ENCODE results near the gene CD99L2.

Gene CD99L2

DNA sequence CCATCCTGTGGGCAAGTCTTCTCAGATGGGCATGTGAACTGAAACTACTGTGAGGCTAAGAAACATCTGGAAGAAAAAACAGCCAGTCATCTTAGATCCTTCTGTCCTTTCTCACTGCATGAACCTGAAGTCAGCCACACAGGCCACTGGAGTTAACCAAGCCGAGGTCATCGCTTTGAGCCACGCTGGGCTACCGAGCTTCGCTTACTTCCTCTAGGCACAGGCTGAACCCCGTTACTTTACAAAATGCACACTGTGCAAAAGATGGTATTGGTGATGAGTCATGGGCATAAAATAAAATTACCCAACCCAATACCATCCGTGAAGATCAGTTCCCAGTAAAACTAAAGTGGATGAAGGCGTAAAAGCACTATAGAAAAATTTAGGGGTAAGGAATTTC, 119.1 kb downstream of the CD99L2 start:
- no peak for DNase-seq

DNA sequence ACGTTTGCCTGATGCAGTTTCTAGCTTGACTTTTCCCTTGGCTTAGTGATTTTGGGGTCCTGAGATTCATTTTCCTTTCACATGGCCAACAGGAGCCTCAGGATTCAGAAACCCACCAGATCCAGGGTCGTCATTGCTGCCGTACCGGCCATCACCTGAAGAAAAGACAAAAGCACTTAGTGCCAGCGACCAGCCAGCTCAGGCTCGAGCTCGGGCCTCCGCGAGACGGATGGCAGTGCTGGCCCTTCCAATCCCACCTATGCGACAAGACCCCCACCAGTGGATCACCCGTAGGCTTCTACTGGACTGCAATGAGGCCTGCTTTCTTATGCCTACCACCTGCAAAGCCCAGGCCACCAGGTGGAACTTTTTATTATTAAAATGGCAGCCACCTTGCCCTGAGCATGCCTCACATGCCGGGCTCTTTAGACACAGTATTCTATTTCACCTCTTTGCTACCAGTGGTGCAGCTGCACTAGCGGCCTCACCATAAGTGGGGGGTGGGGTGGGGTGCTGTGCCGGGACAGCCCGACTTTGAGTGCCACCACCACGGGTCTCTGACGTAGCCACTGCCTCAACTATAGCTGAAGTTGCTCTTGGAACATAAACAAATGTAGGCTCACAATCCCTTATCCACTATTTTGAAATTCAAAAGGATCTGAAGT, 121.0 kb downstream of the CD99L2 start:
- no peak for DNase-seq

DNA sequence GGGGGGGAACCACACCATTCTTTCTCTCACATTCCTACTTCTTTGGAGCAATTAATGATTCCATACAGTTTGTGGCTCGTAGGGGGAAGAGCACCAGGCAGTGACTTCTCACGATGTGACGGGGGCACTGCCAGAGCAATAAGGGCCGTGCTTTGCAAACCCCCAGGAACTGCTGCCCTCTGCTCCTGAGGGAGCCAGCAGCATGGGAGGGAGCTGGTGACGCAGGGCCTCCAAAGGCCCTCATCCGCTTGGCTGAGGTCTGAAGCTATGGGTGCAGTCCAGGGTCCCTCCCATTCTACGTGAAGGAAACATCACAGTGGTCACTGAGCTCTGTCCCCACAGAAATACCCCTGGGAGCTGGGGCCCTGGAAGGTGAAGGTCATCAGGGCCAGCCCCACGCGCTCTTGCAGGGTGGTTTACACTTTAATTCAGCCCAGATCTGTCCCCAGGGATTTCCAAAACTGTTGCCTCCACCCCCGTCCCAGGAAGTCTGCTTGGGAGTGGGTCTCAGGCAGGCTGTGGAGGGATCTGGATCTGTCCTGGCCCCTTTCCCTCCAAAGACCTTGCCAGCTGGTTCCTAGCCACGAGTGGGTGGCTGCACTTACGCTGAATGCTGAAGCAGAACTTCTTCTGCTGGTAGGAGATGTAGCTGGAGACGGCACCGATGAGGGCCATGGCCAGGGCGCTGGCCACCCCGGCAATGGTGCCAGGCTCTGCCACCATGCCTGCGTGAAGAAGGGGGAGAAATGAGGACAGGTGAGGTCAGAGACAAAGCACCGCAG, 122.7 kb downstream of the CD99L2 start:
- DNase-seq = no peak

DNA sequence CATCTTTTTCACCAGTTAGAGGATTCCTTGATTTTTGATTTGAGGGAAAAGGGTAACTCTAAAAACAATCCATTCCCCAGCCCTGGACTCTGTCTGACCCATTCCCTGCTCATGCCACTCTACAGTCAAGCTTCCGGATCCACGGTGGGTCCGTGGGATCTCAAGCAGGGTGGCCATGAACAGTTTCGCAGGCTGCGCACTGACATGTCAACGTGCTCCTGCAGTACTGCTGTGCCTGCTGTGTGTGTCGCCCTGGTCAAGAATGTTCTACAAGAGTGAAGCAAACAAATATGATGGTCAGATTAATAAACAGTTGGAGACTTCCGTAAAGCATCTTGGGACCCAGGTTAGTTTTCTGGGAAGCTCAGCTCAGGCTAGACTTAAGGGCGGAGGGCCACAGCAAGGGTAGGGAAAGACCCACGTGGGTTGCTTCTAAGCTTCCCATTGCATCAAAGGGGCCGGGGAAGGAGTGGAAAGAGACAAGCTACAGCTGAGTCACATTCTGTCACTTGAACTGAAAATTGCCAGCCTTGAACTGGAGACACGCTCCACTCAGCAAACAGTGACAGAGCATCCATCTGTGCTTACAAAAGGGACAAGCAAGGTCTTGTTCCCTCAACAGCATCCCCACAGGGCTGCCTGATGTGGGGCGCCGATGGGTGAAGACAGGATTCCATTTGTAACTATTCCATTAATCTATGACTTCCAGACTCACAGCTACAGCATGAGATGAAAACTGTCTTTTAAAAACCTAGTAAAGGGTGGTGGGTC, 123.5 kb downstream of the CD99L2 start:
- no peak for DNase-seq

DNA sequence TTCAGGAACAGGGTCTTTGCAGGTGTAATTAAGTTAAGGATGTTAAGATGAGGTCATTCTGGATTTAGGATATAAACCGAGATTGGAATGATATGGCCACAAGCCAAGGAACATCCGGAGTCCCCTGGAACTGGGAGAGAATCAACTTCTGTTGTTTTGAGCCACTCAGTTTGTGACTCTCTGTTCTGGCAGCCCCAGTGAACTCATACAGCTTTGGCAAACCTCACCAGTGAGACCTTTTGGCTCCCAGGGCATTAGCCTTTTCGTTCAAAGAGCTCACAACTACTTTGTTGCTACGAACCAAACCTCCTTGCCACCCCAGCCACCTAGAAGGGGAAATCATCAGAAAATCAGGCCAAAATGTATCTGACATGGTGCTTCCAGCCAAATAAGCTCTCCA, 124.8 kb downstream of the CD99L2 start:
- no peak for DNase-seq

DNA sequence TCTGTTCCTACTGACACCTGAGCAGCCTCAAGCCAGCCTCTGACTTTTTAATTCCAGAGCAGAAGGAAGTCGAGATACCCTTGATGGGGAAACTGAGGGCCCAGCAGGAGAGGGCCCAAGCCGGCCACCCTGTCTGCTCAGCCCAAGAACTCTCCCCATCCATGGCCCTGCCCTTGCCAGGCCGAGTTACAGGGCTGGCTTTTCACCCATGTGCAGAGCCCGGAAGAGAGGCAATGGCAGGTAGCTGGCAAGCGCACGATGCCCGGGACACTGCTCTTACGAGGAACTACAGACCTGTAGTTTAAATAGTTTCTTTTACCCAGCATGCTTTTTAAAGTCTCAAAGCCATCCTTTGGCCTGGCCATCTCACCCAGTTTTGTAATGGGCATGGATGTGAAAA, 125.4 kb downstream of the CD99L2 start:
- no peak for DNase-seq

DNA sequence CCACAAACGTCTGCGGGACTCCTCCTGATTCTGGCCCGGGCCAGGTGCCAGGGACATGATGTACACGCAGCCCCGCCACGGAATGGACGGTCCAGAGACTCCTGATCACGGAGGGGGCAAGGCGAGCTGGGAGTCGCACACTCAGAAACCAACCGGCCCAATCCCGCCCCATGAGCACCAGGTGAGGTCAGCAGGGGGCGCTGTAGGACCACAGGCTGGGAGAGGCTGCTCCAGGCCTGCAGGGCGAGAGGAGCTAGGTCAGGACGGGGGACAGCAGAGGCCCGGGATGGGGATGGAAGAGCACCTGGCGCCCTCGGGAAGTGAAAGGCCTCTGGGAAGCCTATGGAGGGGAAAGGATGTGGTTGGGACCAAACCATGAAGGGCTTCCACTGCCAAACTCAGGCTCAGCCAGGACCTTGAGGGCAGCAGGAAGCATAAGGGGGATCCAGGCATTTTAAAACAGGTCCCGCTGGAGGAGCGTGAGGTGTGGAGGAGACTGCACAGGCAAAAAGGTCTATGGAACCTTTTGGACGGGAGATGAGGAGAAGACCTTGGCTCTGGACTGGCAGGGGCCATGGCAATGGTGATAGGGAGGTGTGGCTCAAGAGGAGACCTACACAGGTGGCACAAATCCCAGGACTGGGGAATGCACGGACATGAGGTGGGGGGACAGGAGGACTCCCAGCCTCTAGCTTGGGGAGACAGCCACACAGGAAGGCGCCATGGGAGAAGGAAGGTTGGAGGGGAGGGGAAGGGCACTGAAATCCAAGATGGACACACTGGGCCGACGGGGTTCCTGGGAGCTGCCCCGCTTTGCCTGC, 126.1 kb downstream of the CD99L2 start:
- DNase-seq = peak; percentile 77

DNA sequence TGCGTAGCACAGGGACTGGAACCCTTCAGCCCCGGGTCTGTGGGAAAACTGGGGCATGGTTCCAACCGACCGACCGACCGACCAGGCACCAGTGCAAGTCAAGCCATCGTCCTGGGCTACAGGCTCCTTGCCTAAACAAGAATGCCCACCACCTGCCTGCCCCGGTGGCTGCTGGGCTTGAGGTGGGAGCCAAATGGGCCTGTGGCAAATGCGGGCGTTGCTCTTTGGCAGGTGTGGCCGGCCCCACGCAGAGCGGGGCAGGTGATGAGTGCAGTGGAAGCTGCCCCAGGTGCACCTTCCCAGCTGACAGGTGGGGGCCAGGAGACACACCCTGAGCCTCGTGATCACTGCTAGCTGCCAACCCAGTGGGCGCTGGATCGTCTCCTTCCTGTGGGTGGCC, 127.4 kb downstream of the CD99L2 start:
- DNase-seq = no peak

DNA sequence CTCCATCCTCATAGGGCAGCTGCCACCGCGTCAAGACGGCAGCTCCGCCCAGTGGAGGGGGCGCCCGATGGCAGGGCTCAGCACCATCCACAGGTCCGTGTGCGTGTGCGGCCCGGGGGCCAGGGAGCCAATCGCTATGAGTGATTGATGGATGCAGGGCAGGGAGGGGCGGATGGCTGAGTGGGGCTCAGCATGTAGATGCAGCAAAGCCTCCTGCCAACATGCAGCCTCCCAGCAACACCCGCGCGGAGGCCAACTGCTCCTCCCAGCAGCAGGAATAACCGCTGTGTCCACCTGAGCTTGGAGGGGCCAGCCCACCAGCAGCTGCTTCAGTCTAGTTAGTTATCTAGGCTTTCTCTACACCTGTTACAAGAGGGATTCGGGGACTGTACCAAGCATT, 127.8 kb downstream of the CD99L2 start:
- DNase-seq = no peak

DNA sequence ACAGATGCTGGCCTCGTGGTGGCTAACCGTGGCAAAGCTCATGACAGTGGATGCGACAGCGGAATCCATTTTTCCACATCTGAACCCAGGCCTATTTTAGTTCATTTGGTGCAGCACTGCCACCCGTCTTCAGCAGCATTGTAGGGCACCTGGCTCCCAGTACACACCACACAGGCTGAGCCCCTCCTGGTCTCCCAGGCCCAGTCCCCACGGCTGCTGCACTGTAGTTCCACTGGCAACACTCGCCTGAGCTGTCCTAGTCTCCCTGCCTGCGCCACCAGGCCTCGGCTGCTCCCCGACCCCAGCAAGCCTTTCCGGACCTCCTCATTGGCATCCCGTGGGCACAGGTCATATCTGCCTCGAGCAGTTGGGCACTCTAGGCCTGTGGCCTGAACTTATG, 129.1 kb downstream of the CD99L2 start:
- DNase-seq = no peak

DNA sequence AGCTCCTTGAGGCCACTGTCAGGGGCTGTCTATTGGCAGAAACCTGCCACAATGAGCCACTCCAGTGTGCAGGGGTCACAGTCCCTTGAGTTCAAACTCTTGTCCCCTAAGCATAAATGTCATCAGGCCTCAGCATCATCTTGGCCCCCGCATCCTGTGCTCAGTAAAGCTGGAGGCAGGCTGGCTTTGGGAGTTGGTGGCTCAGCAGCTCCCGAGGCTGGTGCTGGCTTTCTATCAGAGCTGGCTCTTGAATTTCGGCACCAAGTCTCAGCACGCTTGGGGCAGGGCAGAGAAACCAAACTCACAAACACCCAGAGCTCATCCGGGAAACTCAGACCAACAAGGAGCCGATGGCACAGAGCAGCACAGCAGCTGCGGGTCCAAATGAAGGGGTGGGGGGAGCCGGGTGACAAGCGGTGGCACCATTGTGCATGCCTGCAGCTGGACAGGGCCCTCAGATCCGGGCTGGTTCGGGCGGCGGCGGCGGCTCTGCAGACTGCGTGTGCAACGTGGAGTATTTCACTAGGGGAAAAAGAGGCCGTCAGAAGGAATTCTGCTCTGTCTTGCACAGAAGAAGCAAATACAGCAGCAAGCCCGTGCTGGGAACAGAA, 129.8 kb downstream of the CD99L2 start:
- DNase-seq = no peak

DNA sequence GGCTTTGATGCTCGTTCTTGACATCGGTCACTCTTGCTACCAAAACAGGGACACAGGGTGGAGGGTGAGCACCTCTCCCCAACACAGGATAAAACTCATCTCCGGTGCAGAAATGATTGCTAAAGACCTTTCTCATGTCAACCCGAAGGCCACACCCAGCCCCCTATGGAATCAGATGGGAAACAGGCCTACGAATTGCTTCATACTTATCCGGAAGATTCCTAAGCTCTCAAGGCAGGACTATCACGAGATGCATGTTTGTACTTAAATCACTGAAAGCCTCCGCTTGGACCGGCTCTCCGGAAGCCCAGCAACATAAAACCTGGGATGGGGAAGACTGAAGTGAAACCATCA, 130.4 kb downstream of the CD99L2 start:
- DNase-seq = no peak

DNA sequence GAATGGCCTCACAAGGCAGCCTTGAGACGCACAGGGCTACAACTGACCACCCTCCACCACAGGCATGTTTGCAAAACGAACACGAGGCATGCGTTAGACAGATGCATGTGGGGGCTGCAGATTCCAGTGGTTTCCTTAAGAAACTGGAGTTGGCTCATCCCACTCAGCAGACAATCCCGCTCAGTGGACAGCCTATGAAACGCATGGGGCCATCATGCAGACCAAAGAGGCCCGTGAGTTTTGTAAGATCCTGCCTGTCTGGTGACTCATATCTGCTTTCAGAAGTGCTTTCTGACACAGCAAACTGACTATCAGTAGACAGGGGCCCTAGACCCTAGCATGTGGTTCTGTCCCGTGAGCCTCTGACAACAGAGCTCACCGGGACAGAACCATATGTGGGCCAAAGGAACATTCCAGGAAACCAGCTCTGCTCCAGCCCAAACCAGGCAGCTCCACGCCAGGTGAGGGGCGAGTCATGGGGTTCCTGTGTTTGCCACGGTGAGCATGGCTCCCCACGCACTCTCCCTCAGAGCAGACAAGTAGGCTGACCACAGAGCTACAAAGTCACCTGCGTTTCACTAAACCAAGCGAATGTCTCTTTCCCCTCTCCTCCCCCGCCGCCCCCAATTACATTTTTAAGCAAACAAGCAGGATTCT, 130.9 kb downstream of the CD99L2 start:
- no peak for DNase-seq

DNA sequence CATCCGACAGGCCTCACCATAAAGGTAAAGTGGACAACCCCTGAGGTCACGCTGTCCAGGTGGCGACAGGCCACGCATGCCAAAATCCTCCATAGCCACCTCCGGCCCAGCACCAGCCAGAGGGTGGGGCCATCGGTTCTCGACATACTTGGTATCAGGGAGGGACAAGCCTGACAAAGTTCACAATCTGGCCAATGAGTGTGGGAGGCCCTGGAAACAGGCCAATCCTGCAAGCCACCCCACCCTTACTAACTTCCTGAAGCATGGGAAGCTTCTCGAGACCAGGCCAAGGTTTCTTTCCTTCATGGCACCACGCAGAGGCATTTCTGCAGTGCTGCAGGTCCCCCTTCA, 131.4 kb downstream of the CD99L2 start:
- DNase-seq = no peak

DNA sequence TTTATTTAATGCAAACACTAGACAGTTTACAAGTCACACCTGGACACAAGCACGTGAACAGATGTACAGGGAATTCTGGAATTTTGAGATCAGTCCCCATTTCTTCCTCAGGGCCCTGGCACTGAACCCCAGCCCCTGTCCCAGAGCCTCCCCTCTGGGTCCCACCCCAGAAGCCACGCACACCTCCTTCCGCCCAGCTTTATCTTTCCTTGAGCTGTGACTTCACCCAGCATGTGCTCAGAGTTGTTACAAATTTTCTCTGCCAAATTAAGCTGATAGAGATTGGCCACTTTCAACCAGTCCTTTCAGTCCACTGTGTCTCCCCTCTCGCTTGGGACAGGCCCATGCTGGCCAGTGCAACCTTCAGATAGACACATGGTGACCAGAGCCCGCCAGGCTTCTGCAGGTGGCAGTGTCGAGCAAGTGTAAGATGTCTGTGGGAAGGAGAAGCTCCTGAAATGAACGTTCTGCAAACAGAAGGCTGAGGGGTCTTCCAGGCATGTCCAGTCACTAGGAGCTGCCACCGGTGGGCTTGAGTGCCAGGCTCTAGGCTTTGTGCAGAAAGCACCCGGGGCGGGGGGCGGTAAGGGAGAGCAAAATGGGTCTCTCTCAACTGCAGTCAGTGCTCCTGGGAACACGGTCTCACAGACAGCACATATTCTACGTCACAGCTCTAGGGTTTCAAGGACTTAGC, 132.0 kb downstream of the CD99L2 start:
- DNase-seq = no peak

DNA sequence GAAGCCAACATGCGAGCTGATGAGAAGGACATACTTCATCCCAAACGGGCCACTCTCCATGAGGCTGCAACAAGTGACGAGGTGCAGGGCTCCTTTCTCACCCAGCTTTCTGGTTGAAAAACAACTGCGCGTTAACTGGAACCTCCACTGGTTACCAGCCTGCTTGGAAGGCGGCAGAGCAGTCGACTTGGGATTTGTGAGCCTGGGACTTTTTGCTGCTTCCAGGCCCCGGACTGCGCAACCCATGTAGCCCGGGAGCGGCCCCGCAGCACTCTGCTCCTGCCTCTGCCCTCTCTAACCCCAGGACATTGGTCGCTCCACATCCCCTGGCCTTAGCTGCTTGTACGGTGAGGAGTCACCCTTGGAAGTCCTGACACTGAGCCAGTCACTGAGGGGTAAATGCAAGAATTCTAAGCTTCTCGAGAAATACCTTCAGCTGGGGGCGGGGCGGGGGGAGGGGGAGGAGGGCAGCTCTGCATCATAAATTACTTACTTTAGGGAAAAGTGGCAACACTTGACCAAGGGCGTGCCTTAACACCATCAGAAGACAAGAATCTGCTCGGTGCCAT, 132.6 kb downstream of the CD99L2 start:
- no peak for DNase-seq

DNA sequence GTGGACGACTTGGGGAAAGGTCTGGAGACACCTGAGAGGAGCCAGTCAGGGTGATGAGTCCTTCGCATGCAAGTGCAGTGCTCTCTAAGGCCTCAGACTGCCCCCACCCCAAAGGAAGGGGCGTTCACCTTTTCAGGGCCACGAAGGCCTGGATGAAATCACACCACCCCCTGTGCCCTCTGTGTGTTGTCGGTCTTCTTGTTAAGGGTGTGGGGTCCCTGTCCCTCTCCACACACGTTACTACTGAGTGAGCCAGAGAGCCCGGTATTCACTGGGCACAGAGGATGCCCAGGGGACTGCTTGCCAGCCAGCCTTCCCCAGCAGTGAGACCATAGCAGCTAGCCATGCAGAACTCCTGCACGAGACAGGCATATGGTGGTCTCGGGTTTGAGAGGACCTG, 133.2 kb downstream of the CD99L2 start:
- no peak for DNase-seq

DNA sequence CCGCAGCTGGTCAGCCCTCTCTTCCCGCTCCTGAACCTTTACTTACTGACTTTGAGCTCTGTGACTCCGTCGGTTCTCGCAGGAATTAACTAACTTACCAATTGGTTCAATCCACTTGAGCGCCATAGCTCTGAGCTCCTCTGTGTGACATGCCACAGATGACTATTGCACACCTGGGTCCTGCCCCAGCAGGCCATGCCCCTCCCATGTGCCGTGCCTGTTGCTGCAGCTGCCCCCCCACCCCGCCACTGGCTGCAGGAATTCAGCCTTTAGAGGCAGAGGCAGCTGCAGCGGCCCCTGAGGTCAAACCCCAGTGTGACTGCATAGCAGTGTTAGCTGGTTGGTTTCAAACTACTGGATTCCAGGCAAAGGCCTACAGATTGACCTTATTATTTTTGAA, 134.7 kb downstream of the CD99L2 start:
- no peak for DNase-seq

DNA sequence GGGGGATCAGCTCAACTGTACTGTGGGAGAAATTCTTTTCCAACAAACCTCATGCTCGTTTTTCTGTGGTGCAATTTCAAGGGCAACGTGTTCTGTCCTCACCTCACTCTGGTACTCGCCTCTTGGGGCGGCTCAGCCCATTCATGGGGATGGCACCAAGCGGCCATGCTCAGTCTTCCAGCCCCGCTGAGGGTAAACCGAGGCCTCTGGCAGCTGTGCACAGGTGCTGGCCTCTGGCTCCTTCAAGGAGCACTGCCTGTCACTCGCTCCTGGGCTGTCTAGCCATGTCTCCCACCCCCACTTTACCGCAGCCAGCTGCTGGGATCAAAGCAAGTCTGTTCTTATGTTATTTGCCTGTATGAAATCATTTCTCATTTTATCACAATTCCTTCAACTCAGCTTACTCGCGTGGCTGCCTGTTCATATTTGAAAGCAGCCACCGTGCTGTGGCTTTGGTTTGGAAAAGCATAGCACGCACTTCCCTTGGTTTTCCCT, 135.1 kb downstream of the CD99L2 start:
- no peak for DNase-seq

DNA sequence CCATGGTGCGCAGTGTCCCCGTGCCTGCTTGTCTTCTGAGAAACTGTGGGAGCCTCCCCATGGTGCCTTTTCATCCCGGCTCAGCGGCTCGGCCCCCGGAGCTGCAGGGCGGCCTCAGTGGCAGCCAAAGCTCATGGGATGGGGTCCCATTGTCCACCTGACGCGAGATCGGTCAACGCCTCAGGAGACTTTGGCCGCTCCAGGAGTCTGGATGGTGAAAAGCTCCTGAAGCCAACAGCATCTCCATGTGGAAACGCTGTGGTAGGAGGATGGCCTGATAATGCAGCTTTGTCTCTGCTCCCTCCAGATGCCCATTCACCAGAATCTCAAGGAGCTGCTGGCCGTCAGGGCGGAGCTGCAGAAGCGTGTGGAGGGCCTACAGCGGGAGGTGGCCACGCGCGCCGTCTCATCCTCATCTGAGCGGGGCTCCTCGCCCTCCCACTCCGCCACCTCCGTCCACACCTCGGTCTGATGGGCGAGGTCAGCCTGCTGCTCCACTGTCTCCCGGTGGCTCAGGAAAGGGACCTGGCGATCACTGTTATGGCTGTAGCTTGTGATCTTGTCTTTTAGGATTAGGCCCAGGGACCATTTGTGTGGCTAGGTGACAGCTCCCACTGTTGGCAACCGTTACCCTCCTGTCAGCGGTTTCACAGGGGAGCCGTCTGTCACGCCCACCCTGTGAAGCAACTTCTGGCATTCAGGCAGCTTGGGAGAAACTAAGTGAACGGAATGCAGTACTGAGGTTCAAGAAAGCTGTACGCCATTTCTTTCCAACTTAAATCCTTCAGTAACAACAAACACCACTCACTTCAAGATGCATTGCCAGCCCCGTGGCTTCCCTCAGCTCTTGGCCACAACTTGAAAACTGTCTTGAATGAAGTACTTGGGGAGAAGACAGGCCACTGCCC, 136.0 kb downstream of the CD99L2 start:
- DNase-seq = no peak

Data from stimulated activated CD4-positive, alpha-beta T cell treated with anti-CD3 and anti-CD28 coated beads, Interleukin-12 subunit alpha, Interleukin-12 subunit beta, amount 100 ng/mL, for 4 hours (primary cell).